ENCODE data around the gene CDK4.

The CDK4 gene

DNA sequence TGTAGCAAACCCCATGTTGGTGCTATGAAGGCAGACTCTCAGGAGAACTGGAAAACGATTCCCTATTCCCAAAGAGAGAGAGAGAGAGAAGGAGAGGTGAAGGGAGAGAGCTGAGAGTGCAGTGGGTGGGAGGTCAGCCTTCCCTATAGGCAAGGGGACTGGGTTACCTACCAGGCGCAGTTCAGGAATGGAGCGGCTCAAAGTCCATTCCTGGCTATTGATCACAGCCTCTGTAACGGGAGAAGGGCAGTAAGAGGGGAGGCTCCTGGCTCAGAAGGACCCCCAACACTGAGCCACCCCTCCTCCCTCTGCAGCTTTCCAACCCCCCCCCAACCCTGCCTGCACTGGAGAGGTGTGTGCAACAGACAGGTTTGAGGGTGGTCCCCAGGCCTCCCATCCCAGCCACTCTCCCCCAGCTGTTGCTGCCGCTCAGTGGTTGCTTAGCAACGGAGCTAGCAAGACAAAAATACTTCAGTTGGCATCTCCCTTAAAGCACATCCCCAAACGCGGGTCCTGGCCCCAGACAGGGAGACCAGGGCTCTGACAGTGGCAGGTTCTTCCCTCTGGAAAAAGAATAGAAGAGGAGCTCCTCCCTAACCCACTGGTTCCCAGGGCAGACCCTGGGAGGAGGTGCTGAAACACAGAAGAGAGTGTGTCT lies 16.8 kb downstream of the CDK4 start:
- ChIA-PET POLR2A (interaction anchor here (0.7 to 6.9 kb wide), 6 partner anchors 9 to 41 kb away, joined by 3 to 42 read pairs (median 4); partner anchors contain the start of genes CDK4, EEF1AKMT3, METTL1 and OS9), CTCF (interaction anchor here (0.7 to 3.6 kb wide), 7 partner anchors 9 to 276 kb away, joined by 3 to 25 read pairs (median 3); no protein-coding TSS in a partner anchor)
- TF ChIP-seq SP1 (IDR thresholded peaks at IDR 0.05) (no peak), FOXA1 (IDR thresholded peaks at IDR 0.05) (no peak), LEF1 (IDR thresholded peaks at IDR 0.05; ENCODE audit: borderline replicate concordance) (no peak), CTBP1 (IDR thresholded peaks at IDR 0.05; ENCODE audit: borderline replicate concordance) (no peak), NFRKB (IDR thresholded peaks at IDR 0.05) (no peak), BHLHE40 (IDR thresholded peaks at IDR 0.05; ENCODE audit: borderline replicate concordance) (no peak), ELF4 (IDR thresholded peaks at IDR 0.05) (no peak)
- TF ChIP-seq, protein P1, sequence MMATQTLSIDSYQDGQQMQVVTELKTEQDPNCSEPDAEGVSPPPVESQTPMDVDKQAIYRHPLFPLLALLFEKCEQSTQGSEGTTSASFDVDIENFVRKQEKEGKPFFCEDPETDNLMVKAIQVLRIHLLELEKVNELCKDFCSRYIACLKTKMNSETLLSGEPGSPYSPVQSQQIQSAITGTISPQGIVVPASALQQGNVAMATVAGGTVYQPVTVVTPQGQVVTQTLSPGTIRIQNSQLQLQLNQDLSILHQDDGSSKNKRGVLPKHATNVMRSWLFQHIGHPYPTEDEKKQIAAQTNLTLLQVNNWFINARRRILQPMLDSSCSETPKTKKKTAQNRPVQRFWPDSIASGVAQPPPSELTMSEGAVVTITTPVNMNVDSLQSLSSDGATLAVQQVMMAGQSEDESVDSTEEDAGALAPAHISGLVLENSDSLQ (IDR thresholded peaks at IDR 0.05), result no peak
- no peak for DNase-seq (ENCODE audit: extremely low spot score)

DNA sequence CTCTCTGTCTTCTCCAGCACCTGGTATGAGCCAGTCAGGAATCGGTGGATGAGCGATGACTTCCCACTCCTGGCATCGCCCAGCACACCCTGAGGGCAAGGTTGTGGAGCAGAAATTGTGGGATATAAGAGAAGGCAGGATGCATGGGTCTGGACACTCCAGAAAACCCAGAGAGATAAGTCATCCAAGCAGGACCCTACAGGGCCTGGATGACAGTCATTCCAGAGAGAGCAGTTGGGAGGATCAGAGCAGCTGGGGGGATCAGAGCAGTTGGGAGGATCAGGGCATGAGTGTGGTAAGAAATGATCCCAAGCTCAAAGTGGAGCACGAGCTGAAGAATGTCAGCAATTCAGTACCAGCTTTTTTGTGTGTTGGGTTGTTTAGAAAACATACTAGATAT lies 17.5 kb downstream of the CDK4 start:
- no peak for DNase-seq (ENCODE audit: extremely low spot score)
- no peak for TF ChIP-seq FOXM1 (IDR thresholded peaks at IDR 0.05; ENCODE audit: borderline replicate concordance)
- no peak for TF ChIP-seq LEF1 (IDR thresholded peaks at IDR 0.05; ENCODE audit: borderline replicate concordance)
- no peak for TF ChIP-seq SUZ12 (IDR thresholded peaks at IDR 0.05)
- TF ChIP-seq ELF4 (IDR thresholded peaks at IDR 0.05), result no peak
- no peak for TF ChIP-seq HDGF (IDR thresholded peaks at IDR 0.05; ENCODE audit: borderline replicate concordance)
- no peak for TF ChIP-seq NFRKB (IDR thresholded peaks at IDR 0.05)
- no peak for TF ChIP-seq L3MBTL2 (conservative IDR thresholded peaks at IDR 0.05)
- no peak for TF ChIP-seq SP1 (IDR thresholded peaks at IDR 0.05)
- no peak for TF ChIP-seq ARNT (IDR thresholded peaks at IDR 0.05)
- TF ChIP-seq ZNF384 (IDR thresholded peaks at IDR 0.05), result no peak
- TF ChIP-seq, protein P1 (IDR thresholded peaks at IDR 0.05), result no peak
- no peak for TF ChIP-seq CTBP1 (IDR thresholded peaks at IDR 0.05; ENCODE audit: borderline replicate concordance)
- no peak for TF ChIP-seq BHLHE40 (IDR thresholded peaks at IDR 0.05; ENCODE audit: borderline replicate concordance)
- TF ChIP-seq FOXA1 (IDR thresholded peaks at IDR 0.05), result no peak
- TF ChIP-seq FOXK2 (IDR thresholded peaks at IDR 0.05), result no peak
- ChIA-PET CTCF (interaction anchor here (3.6 kb wide), 1 partner anchor 9 kb away, joined by 25 read pairs; no protein-coding TSS in a partner anchor), POLR2A (interaction anchor here (1.3 to 6.9 kb wide), 3 partner anchors 8 to 14 kb away, joined by 4 to 42 read pairs (median 29); partner anchors contain the start of gene TSPAN31)

DNA sequence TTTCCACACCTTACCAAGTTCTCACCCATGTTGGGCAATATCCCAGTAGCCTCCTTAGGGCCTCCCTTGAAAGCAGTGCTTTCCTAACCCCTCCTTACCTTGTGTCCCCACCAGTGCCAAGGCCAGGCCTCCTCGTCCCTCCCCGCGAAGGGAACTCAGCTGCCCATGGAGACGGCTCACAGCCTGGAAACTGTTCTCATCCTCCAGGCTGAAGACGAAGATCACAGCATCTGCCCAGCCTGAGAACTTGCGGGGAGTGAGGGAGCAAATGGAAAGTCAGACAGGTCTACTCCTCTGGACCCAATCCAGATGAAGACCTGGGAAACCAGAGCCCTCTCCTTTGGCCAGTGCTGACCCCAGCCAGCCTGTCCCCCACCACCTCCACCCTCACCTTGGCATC lies 18.2 kb downstream of the CDK4 start:
- ChIA-PET CTCF (interaction anchor here (3.6 kb wide), 1 partner anchor 8 kb away, joined by 25 read pairs; no protein-coding TSS in a partner anchor), POLR2A (interaction anchor here (6.9 kb wide), 1 partner anchor 11 kb away, joined by 42 read pairs; the partner anchor contains the start of gene TSPAN31)
- no peak for DNase-seq (ENCODE audit: extremely low spot score)
- TF ChIP-seq FOXM1 (IDR thresholded peaks at IDR 0.05; ENCODE audit: borderline replicate concordance) (no peak), L3MBTL2 (conservative IDR thresholded peaks at IDR 0.05) (no peak), CTBP1 (IDR thresholded peaks at IDR 0.05; ENCODE audit: borderline replicate concordance) (no peak), ZNF384 (IDR thresholded peaks at IDR 0.05) (no peak), LEF1 (IDR thresholded peaks at IDR 0.05; ENCODE audit: borderline replicate concordance) (no peak), BHLHE40 (IDR thresholded peaks at IDR 0.05; ENCODE audit: borderline replicate concordance) (no peak)
- TF ChIP-seq, protein P1 (IDR thresholded peaks at IDR 0.05), result no peak

DNA sequence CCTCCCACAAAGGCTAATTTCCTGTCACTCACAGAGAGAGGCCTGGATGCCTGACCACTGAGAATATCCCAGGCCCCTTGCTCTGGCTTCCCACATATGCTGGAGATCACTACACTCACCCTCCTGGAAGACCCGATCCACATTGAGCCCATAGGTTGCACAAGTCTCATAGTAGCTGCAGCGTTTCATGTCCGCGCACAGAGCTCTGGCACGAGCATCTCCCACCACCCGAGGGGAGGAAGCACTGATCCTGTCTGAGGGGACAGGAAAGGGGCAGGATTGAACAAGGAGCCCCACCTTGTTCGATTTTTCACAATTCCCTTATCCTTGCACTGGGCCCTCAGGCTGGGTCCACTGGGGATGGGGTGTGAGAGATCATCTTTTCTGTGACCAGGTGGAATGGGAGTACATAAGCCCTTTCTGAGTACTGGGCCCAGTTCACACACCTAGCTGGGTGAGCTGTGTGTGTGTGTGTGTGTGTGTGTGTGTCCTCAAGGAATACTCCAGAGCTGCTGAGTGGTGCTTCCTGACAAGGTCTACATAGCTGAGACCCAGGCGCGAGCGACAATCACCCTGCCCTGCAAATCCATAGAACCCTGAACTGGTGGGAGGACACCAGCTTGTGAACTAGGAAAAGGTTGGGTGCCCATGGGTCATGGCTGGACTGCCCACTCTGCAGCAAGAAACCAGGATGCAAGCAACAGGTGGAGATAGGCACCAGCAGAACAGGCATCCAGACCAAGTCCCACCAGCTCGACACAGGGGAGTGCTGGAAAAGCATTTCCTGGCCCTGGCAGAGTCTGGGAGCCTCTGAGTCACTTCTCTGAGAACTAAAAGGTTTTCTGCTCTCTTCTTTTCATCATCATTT lies 19.1 kb downstream of the CDK4 start:
- ChIA-PET POLR2A (interaction anchor here (0.7 to 6.9 kb wide), 3 partner anchors 9 to 121 kb away, joined by 3 to 42 read pairs (median 4); partner anchors contain the start of gene TSPAN31), CTCF (no interaction called here)
- TF ChIP-seq FOXA1 (IDR thresholded peaks at IDR 0.05), result no peak
- no peak for TF ChIP-seq ELF4 (IDR thresholded peaks at IDR 0.05)
- TF ChIP-seq BHLHE40 (IDR thresholded peaks at IDR 0.05; ENCODE audit: borderline replicate concordance), result no peak
- no peak for TF ChIP-seq ARNT (IDR thresholded peaks at IDR 0.05)
- TF ChIP-seq, protein P1 (IDR thresholded peaks at IDR 0.05), result no peak
- TF ChIP-seq FOXK2 (IDR thresholded peaks at IDR 0.05), result no peak
- TF ChIP-seq CTBP1 (IDR thresholded peaks at IDR 0.05; ENCODE audit: borderline replicate concordance), result no peak
- no peak for TF ChIP-seq HDGF (IDR thresholded peaks at IDR 0.05; ENCODE audit: borderline replicate concordance)
- no peak for TF ChIP-seq TARDBP (IDR thresholded peaks at IDR 0.05)
- TF ChIP-seq SP1 (IDR thresholded peaks at IDR 0.05), result no peak
- TF ChIP-seq NFRKB (IDR thresholded peaks at IDR 0.05), result no peak
- no peak for TF ChIP-seq L3MBTL2 (conservative IDR thresholded peaks at IDR 0.05)
- no peak for TF ChIP-seq ZNF384 (IDR thresholded peaks at IDR 0.05)
- TF ChIP-seq LEF1 (IDR thresholded peaks at IDR 0.05; ENCODE audit: borderline replicate concordance), result no peak
- no peak for TF ChIP-seq FOXM1 (IDR thresholded peaks at IDR 0.05; ENCODE audit: borderline replicate concordance)
- TF ChIP-seq SUZ12 (IDR thresholded peaks at IDR 0.05), result no peak
- no peak for DNase-seq (ENCODE audit: extremely low spot score)

All from HEK293T (cell line).